T-helper 17 cell (primary cell): ENCODE measurements around the gene ISCU. TPM values are rescaled to one million over a fixed set of nuclear protein-coding genes. Genes with fewer than 3 reads are reported as not detected.

ENCODE experiments used
- ATAC-seq: fragments of 150-1000 bp; cut with Tn5 transposase; 2 replicates; pipeline ENCODE4 v1.10.0; 2021; ENCODE audit warnings: mild to moderate bottlenecking, moderate library complexity
- DNase-seq, 3 donors: peaks; one replicate each; pipeline versions ENCODE4 v3.0.0 to v3.0.0-alpha.2; 2020 to 2021
- H3K9me3 ChIP-seq: one replicate; pipeline ENCODE4 v1.7.0; 2013; ENCODE audit warnings: low read length, mild to moderate bottlenecking; ENCODE audit not compliant: control insufficient read depth, poor library complexity, severe bottlenecking
- H3K27ac Mint-ChIP-seq: one replicate; pipeline ENCODE4 v1.8.0; 2022; ENCODE audit warnings: mild to moderate bottlenecking, moderate library complexity, mixed read lengths
- H3K27me3 Mint-ChIP-seq: one replicate; pipeline ENCODE4 v1.8.0; 2022; ENCODE audit warnings: mixed read lengths
- H3K36me3 Mint-ChIP-seq: one replicate; pipeline ENCODE4 v1.8.0; 2022; ENCODE audit warnings: low read depth, mixed read lengths
- H3K4me1 Mint-ChIP-seq: one replicate; pipeline ENCODE4 v1.8.0; 2022; ENCODE audit warnings: mild to moderate bottlenecking, mixed read lengths
- H3K4me3 Mint-ChIP-seq: one replicate; pipeline ENCODE4 v1.8.0; 2022; ENCODE audit warnings: mild to moderate bottlenecking, moderate library complexity, mixed read lengths
- total RNA-seq, 4 donors: library from RNA in 2 of 4; stranded (reverse) in 2 of 4; gene quantifications; one replicate each; pipeline ENCODE4 v1.2.3 and lab custom pipeline; 2022 to 2026

ISCU gene
- total RNA-seq, 2 donors from 2014 or later = 139 to 177 TPM

DNA sequence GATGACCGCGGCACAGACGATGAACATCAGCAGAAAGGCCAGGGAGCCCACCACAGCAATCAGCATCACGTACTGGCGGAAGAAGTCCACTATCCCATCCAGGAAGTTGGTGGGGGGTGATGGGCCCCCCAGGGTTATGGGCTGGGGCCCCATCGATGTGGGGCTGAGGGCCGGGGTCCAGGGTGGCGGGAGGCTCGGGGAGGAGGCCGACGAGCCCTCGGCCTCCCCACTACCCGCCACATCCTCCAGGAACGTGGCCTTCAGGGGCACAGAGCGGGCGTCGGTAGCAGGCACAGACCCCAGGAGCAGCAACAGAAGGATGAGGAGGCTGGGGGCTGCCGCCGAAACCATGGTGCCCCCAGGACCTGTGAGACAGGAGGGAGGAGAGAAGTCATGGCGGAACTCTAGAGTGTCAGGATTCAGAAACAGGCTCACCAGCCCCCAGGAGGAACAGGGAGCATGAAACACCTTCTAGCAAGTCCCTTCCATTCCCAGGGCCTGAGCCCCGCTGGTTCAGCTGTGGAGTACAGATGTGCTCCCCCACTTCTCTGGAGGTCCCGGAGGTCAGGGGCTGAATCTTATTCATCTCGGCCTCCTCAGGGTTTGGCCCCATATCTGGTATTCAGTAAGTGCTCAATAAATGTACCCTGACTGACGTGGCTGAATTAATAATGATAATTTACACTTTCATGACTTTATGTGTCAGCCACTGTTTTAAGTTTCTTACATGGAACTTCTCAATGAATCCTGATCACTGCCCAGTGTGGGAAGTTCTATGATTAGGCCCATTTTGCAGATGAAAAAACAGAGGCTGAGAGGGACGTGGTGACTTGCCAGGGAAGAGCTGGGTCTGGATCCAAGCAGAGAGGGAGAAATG is 29.9 kb downstream of the ISCU start:
- no peak for DNase-seq
- H3K27ac Mint-ChIP-seq = no peak overlapping the region
- H3K4me3 Mint-ChIP-seq = no peak overlapping the region
- no peaks in the 10 kb centered on the region for H3K27me3 Mint-ChIP-seq
- H3K36me3 Mint-ChIP-seq = no peaks in the 10 kb centered on the region
- ATAC-seq = no peak
- H3K9me3 ChIP-seq = no peaks in the 10 kb centered on the region
- H3K4me1 Mint-ChIP-seq = peaks cover 3% of the 10 kb centered on the region

DNA sequence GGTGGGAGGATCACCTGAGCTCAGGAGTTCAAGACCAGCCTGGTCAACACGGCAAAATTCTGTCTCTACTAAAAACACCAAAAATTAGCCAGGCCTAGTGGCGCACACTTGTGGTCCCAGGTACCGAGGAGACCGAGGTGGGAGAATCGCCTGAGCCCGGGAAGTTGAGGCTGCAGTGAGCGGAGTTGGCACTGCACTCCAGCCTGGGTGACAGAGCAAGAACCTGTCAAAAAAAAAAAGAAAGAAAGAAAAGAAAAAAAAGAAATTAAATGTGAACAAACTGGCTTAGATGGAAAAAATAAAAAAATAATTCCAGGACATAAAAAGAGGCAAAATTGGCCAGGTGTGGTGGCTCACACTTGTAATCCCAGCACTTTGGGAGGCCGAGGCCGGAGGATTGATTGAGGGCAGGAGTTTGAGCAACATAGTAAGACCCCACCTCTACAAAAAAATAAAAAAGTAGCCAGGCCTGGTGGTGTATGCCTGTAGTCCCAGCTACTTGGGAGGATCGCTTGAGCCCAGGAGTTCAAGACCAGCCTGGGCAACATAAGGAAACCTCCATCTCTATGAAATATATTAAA is 32.0 kb downstream of the ISCU start:
- DNase-seq = no peak
- no peak overlapping the region for H3K27ac Mint-ChIP-seq
- peaks cover 6% of the 10 kb centered on the region for H3K4me1 Mint-ChIP-seq
- no peaks in the 10 kb centered on the region for H3K36me3 Mint-ChIP-seq
- no peak overlapping the region for H3K4me3 Mint-ChIP-seq
- no peak for ATAC-seq
- no peaks in the 10 kb centered on the region for H3K27me3 Mint-ChIP-seq
- H3K9me3 ChIP-seq = no peaks in the 10 kb centered on the region

DNA sequence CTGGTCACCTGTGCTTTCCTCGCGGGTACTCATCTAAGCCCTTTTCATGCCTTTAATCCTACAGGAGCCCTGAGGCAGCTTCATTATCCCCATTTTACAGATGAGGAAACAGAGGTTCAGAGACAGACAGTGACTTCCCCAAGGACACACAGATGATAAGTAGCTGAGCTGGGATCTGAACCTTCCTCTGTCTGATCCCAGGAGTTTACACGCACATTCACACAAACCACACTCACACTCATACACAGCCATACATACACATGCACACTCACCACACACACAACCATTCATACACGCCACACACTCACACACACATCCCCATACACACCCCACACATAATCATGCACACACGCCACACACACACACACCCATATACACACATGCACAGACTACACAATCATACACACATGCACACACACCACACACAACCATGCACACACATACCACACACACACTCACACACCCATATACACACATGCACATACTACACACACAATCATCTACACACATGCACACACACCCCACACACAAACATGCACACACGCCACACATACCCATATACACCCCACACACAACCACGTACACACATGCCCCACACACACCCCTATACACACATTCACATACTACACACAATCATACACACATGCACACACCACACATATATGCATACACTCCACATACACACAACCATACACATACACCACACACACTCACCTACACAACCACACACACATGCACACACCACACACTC is 32.7 kb downstream of the ISCU start:
- ATAC-seq (no peak), DNase-seq (no peak)

DNA sequence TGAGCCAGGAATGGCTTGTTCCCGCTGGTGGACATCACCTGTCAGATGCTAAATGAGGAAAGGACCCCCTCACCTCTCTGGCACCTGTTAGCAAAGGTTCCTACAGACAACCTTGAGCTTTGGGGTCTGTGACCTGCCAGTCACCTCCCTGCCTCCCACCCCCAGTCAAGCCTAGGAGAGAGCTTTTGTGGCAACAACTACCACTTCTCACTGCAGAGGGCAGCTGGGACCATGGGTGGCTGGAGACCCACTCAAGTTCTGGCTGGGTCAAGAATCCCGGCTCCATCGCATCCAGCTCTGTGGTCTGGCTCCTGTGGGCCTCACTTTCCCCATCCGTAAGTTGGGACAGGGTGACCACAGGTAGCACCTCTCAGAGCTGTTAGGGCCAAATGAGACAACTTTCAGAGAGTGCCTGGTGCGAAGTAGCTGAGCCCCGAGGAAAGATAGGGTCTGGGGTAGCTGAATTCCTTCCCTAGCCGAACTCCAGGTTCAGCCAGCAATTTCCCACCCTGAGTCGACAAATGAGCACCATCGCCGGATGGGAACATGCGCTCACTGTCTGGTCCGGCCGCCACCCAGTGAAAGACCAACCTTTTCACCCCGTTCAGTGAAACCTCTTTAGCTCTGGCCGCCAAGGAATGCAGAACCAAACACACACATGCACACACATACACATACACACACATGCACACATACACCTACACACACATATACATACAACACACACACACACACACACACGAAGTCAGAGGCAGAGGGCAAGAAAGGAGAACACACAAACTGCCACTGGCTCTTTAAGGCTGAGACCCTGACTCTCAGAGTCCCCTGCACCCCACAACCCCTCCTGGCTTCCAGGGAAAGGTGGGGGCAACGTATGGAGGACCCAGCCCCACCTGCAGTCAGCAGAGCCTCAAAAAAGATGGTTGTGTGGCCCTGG is 33.6 kb downstream of the ISCU start:
- Mint-ChIP-seq H3K27ac (no peak overlapping the region), H3K36me3 (no peaks in the 10 kb centered on the region), H3K4me1 (peaks cover 5% of the 10 kb centered on the region), H3K4me3 (no peak overlapping the region), H3K27me3 (no peaks in the 10 kb centered on the region)
- H3K9me3 ChIP-seq = no peaks in the 10 kb centered on the region
- no peak for DNase-seq
- ATAC-seq = no peak

More for the DNA sequence above, 32.7 kb downstream of the ISCU start:
- no peak overlapping the region for H3K4me3 Mint-ChIP-seq
- no peaks in the 10 kb centered on the region for H3K9me3 ChIP-seq
- no peaks in the 10 kb centered on the region for H3K36me3 Mint-ChIP-seq
- H3K27me3 Mint-ChIP-seq = no peaks in the 10 kb centered on the region
- peaks cover 6% of the 10 kb centered on the region for H3K4me1 Mint-ChIP-seq
- H3K27ac Mint-ChIP-seq = no peak overlapping the region

DNA sequence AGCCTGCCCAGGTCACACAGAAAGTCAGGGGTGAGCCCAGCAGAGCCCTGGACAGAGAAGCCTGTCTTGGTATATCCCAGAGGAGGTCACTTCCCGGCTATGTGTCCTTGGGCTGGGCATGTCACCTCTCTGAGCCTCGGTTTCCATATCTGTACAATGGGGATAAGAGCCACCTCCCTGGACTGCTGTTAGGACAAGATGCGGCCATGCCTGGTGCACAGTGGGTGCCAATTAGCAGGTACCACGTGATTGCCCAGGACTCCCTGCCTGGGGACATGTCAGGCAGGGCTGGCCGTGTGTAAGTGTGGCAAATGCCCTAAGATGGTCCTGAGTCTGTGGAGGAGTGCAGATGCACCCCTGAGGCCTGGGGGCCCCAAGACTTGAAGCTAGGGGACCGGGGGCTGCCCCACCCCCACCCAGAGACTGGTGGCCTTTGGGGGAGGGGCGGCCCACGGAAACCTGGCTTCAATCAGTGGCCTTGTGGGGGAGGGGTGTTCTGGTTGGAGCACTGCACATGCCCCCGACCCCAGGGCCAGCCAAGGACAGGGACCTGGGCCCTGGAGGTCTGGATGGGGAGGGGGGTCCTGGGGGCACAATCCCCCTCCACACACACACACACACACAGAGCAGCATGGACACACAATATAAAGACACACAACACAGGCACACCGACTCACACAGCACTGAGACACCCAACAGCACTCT is 34.6 kb downstream of the ISCU start:
- H3K4me1 Mint-ChIP-seq = peaks cover 3% of the 10 kb centered on the region
- no peaks in the 10 kb centered on the region for H3K27me3 Mint-ChIP-seq
- no peak for DNase-seq
- no peak overlapping the region for H3K4me3 Mint-ChIP-seq
- no peak overlapping the region for H3K27ac Mint-ChIP-seq
- no peaks in the 10 kb centered on the region for H3K36me3 Mint-ChIP-seq
- H3K9me3 ChIP-seq = no peaks in the 10 kb centered on the region
- no peak for ATAC-seq

DNA sequence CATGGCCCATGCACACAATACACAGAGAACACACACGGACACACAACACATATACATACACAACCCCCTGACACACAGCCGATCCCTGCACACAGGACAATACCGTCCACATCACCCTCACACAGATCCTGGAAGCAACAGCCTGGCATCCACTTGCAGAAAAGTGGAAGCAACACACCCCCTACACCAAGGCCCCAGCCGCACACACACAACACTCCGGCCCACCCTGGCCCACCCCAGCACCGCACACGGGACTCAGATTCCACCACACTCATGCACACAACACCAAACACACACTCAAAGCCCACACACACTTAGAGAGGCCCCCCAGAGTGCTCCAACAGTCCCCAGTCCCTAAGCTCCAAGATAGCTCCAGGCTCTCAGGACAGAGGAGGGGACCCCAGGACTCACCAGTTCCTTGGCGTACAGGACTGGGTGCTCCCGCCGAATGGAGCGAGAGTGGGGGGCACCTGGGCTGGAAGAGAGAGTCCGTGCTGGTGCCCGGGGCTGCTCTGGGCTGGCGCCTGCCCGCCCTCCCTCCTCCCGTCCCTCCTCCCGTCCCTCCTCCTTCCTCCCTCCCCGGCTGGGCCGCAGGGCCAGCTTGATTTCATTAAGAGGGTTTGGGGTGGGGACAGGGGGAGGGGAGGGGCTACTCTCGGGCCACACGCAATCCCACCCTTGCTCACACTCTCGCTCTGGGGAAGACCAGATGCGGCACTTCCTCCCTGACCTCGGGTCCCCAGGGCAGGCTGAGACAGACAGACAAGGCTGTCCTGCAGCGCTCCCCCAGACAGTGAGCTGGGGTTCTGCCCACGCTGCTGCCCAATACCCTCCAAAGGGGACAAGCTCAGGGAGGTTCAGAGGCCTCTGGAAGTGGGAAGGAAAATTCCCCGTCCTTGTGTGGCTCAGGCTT is 35.4 kb downstream of the ISCU start, which contains the start of gene TMEM119:
TMEM119 (minus strand) TSS at position 526 of the 913 bp plus-strand sequence. CDS start 5,701 bp downstream, outside the sequence.
- Mint-ChIP-seq H3K27me3 (no peaks in the 10 kb centered on the region), H3K27ac (no peak within 1 kb of the TSS), H3K4me1 (peaks cover 3% of the 10 kb centered on the region), H3K4me3 (no peak within 1 kb of the TSS), H3K36me3 (no peaks in the 10 kb centered on the region)
- no peak for DNase-seq
- ATAC-seq = no peak
- H3K9me3 ChIP-seq = no peaks in the 10 kb centered on the region

DNA sequence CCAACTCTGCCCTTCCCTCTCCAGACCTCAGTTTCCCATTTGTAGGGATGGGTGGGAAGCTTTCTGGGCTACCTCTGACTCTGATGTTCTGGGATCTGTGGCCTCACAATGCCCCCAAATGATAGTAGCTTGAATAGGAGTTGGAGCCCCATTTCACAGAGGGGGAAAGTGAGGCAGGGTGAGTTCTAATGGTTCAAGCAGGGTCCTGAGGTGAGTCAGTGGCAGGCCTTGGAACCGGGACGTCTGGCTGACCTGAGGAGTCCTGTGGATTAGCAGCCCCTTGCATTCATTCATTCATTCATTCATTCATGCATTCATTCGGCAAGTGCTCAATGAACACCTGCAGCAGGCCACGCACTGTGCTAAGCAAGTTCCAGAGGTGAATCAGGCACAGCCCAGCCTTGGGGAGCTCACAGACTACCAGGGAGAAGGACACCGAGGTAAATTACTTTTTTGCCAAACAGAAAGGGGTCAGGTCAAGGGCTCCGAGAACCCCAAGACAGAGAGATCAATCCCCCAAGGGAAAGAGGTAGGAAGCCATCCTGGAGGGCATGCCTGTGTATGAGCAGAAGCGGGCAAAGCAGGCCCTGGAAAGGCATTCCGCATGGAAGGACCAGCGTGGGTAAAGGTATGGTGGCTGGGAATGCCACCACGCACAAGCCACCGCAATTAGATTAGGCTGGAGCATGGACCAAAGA is 36.3 kb downstream of the ISCU start:
- no peak overlapping the region for H3K4me3 Mint-ChIP-seq

DNA sequence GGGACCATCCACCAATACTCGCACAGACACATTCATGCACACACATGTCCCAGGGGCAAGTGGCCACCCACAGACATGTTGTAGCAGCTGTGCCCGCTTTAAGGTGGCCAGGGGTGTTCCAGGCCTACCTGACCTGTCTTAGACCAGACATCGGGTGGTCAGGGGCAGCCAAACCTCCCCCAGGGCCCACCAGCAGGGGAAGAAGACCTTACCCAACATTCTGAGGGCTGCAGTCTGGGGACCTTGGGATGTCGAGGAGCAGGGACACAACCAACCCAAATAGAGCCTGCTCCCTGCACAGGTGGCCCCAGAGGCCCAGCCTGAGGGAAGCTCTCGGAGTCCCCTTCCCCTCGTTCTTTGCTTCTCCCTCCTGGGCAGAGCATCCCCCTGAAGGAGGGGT is 37.1 kb downstream of the ISCU start:
- no peak for ATAC-seq
- H3K27ac Mint-ChIP-seq = no peak overlapping the region
- no peaks in the 10 kb centered on the region for H3K36me3 Mint-ChIP-seq
- no peaks in the 10 kb centered on the region for H3K27me3 Mint-ChIP-seq
- H3K4me3 Mint-ChIP-seq = no peak overlapping the region
- no peaks in the 10 kb centered on the region for H3K9me3 ChIP-seq
- peaks cover 3% of the 10 kb centered on the region for H3K4me1 Mint-ChIP-seq
- DNase-seq = no peak

More for the DNA sequence above, 36.3 kb downstream of the ISCU start:
- Mint-ChIP-seq H3K27ac (no peak overlapping the region), H3K27me3 (no peaks in the 10 kb centered on the region), H3K36me3 (no peaks in the 10 kb centered on the region), H3K4me1 (peaks cover 3% of the 10 kb centered on the region)
- H3K9me3 ChIP-seq = no peaks in the 10 kb centered on the region
- no peak for DNase-seq
- ATAC-seq = no peak

DNA sequence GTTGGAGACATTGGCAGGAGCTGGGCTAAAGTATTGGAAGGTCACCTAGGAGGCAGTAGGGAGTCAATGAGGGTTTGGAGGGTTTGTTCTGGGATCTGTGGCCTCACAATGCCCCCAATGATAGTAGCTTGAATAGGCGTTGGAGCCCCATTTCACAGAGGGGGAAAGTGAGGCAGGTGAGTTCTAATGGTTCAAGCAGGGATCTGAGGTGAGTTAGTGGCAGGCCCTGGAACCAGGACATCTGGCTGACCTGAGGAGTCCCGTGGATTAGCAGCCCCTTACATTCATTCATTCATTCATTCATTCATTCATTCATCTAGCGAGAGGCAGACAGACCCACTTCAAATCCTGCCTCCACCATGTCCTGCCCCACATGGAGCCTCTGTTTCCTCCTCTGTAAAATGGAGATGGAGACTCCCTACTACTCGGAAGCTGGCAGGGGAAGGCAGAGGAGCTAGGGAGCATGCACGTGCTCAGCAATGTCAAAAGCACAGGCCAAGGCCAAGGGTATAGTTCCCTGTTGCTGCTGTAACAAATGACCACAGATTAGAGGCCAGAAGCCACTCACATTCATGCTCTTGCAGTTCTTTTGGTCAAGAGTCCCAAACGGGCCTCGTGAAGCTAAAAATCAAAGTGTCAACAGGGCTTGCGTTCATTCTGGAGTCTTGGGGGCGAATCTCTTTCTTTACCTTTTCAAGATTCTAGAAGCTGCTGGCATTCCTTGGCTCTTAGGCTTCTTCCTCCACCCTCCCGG is 37.7 kb downstream of the ISCU start:
- H3K4me1 Mint-ChIP-seq = peaks cover 3% of the 10 kb centered on the region
- ATAC-seq (no peak), DNase-seq (no peak)
- H3K27ac Mint-ChIP-seq = no peak overlapping the region
- no peaks in the 10 kb centered on the region for H3K9me3 ChIP-seq
- no peaks in the 10 kb centered on the region for H3K27me3 Mint-ChIP-seq
- no peaks in the 10 kb centered on the region for H3K36me3 Mint-ChIP-seq
- no peak overlapping the region for H3K4me3 Mint-ChIP-seq

DNA sequence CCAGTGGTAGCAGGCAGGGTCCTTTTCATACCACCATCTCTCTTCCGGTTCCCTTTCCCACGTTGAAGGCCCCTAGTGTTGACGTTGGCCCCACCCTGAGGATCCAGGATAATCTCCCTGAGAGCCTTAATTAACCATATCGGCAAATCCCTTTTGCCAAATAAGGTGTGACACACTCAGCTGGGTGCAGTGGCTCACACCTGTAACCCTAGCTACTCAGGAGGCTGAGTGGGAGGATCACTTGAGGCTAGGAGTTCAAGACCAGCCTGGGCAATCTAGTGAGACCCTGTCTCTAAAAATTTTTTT is 38.3 kb downstream of the ISCU start:
- H3K4me3 Mint-ChIP-seq = no peak overlapping the region
- no peak for ATAC-seq
- no peak overlapping the region for H3K27ac Mint-ChIP-seq

More for the DNA sequence above, 38.3 kb downstream of the ISCU start:
- Mint-ChIP-seq H3K27me3 (no peaks in the 10 kb centered on the region), H3K4me1 (peaks cover 6% of the 10 kb centered on the region), H3K36me3 (no peaks in the 10 kb centered on the region)
- no peak for DNase-seq
- H3K9me3 ChIP-seq = no peaks in the 10 kb centered on the region
